NCI-H2107 treated with DMSO at 0.1 percent for 48 hours (cell line): Measurements from ENCODE around the gene C22orf31.
A peak's percentile ranks its signal among the peaks of the same experiment; 100 is the strongest.
"Not testable (repeated sequence)": the region's sequence is repeated elsewhere in the genome, so short reads cannot be mapped to it uniquely, and the experiment has no call there.

Experiments
- DNase-seq: peaks from one replicate; lab custom pipeline; 2025; ENCODE audit not compliant: unreplicated experiment; lab: John Stamatoyannopoulos, UW

Gene C22orf31

GRCh38 chr22:29055192-29055830, 6.3 kb downstream of the C22orf31 start:
- peak; percentile 30 for DNase-seq

GRCh38 chr22:29054251-29054767, 7.3 kb downstream of the C22orf31 start:
- DNase-seq, result no peak

GRCh38 chr22:29053048-29053702, 8.5 kb downstream of the C22orf31 start:
- DNase-seq, result no peak

- no peak for DNase-seq
Measured at GRCh38 chr22:29050457-29050856, 11.2 kb downstream of the C22orf31 start.

DNA sequence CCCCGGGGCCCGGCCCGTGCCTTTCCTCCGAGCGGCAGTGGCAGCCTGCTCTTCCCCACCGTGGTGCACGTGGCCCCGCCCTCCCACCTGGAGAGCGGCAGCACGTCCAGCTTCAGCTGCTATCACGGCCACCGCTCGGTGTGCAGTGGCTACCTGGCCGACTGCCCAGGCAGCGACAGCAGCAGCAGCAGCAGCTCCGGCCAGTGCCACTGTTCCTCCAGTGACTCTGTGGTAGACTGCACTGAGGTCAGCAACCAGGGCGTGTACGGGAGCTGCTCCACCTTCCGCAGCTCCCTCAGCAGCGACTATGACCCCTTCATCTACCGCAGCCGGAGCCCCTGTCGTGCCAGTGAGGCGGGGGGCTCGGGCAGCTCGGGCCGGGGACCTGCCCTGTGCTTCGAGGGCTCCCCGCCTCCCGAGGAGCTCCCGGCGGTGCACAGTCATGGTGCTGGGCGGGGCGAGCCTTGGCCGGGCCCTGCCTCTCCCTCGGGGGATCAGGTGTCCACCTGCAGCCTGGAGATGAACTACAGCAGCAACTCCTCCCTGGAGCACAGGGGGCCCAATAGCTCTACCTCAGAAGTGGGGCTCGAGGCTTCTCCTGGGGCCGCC, 11.9 kb downstream of the C22orf31 start:
- peak; percentile 18 for DNase-seq

GRCh38 chr22:29048822-29049654, 12.6 kb downstream of the C22orf31 start:
- no peak for DNase-seq

GRCh38 chr22:29044657-29045176, 16.9 kb downstream of the C22orf31 start:
- no peak for DNase-seq

GRCh38 chr22:29043906-29044575, 17.6 kb downstream of the C22orf31 start:
- DNase-seq, result no peak

- DNase-seq, result no peak
Measured at GRCh38 chr22:29041408-29041807, 20.2 kb downstream of the C22orf31 start.

DNA sequence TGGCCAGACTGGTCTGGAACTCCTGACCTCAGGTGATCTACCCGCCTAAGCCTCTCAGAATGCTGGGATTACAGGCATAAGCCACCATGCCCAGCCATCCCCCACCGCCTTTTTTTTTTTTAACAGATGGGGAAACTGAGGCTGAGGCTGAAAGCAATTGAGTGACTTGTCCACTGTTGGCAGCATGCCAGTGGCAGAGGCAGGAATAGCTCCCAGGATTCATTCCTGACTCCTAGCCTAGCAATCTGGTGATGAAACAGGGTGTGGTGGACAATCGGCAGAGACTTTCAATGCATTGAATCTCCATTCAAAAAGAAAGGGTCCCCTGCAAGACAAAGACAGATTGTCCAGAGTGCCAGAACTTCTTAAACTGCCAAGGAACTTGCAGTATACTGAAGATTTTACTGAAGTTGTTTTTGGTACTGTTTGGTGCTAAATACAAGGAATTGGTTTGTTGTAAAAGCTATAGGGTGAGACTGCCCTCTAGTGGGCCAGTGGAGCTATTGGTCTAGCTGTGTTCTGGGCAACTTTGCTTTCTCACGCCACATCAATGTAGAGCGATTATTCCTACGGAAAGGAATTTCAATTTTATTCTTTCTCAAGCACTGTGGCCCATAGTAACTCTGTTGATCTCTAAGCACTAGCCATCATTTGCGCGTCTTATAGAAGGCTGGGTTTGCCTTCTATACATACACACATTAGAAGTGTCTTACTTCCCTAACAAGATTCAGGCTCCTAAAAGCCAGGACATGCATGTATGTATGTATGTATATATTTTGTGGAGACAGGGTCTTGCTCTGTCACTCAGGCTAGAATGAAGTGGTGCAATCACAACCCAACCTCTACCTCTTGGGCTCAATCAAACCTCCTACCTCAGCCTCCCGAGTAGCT, 21.0 kb downstream of the C22orf31 start:
- peak; percentile 42 for DNase-seq

- DNase-seq, result not testable (repeated sequence)
Measured at GRCh38 chr22:29039684-29040083, 21.9 kb downstream of the C22orf31 start.

DNA sequence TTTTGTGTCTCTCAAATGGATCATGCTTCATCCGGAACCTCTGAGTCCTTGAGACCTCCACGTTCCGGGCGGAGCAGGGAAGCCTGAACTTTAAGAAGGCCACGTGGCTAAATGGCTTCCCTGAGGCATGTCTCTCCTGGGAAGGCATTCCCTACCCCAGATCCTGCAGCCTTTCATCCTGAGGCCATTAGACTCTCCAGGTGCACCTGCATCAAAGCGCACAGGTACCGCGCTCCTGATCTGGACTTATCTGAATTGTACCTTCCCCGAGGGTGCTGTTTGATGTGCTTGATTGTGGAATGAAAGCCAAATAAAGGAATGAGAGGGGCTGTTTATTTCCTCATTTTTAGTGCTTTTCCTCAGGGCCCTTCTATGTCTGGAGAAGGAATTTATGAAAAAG, 22.5 kb downstream of the C22orf31 start:
- DNase-seq, result peak; percentile 8

GRCh38 chr22:29037340-29037932, 24.2 kb downstream of the C22orf31 start:
- peak; percentile 82 for DNase-seq

- no peak for DNase-seq
Measured at GRCh38 chr22:29032584-29032983, 29.0 kb downstream of the C22orf31 start.

DNA sequence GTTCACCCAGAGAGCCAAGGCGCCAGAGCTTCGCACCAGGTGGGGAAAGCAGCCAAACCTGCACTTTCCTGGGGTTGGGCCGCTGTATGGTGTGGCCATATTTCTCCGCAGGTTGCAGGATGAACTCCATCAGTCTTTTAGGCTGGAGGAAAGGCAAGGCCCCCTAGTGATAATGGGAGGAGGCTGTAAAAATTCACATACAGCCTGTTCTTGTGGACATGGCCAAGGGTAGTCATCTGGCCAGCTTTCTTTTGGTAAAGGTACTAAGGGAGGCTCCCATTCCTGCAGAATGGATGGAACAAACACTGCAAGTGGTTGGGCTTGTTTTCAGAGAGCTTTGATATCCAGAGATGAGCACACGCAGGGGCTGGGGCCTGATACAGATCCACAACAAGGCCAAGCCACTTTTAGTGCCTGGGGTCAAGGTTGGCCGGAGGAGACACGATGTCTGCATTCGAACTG, 29.6 kb downstream of the C22orf31 start:
- no peak for DNase-seq

GRCh38 chr22:29031227-29032011, 30.2 kb downstream of the C22orf31 start:
- DNase-seq, result no peak

DNA sequence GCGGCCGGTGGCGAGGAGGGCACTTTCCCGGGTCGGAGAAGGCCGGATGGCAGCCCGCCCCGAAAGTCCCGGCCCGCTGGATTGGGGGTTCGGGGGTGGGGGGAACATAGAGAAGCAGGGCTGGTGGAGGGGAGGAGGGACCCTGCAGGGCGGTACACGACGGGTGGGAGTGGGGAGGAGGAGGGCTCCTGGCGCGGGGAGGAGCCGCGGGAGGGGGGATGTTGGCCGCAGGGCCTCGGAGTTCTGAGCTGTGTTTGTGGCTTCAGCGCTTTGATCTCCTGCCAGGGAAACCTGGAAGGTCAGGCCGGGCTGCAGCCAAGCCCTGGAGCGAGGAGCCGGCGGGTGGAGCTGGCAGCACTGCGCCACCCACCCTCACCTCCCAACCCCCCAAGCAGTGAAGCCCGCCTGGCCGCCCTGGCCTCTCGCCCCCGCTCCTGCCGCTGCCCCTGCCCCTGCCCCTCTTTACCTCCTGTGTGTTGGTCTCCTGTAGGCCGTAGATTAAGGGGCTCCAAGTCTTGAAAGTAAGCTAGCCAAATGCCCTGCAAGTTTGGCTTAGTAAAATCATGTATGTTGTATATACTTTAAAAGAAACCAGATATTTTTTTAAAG, 30.9 kb downstream of the C22orf31 start:
- DNase-seq, result peak; percentile 1
